Endothelial cell of umbilical vein (primary cell): ENCODE measurements around the gene TMEM47. TPM values are rescaled to one million over a fixed set of nuclear protein-coding genes. Genes with fewer than 3 reads are reported as not detected.

Experiments
- BruUV-seq: library from RNA; stranded (reverse); fragments of 400-500 nt; replicated peaks from 2 replicates; lab custom pipeline; 2021; lab: Mats Ljungman, UMichigan
- CTCF ChIA-PET: fragments of 300-600, 350-600 bp; sonication (Branson Sonifier 250); formaldehyde crosslinking; loops from one replicate; lab custom pipeline; 2021; ENCODE audit warnings: antibody characterized with exemption, inconsistent platforms; lab: Charles Lee
- POLR2A ChIA-PET: fragments of 300-600, 350-600 bp; sonication (Branson Sonifier 250); formaldehyde crosslinking; loops from one replicate; lab custom pipeline; 2021; ENCODE audit warnings: antibody characterized with exemption, inconsistent platforms; lab: Charles Lee
- DNase-seq: peaks from one replicate; pipeline ENCODE4 v3.0.0-alpha.2; 2011; ENCODE audit warnings: low read depth, low spot score
- FAIRE-seq: peaks from 2 replicates; lab custom pipeline; 2011; peaks lifted over from hg19 to GRCh38; lab: Jason Lieb, UNC
- H2AFZ ChIP-seq: 2 replicates; pipeline ENCODE4 v1.6.0; 2012; ENCODE audit warnings: low read depth, low read length, control low read depth, inconsistent platforms
- H3K27ac ChIP-seq: 2 replicates; pipeline ENCODE4 v1.5.1; 2011; ENCODE audit warnings: low read depth, mild to moderate bottlenecking, control low read depth, low read length, moderate library complexity; ENCODE audit not compliant: insufficient read depth
- H3K27me3 ChIP-seq, 2 experiments: 2 replicates each; pipeline versions ENCODE4 v1.6.0 to v1.6.1; 2011; ENCODE audit warnings: low read length in 2 of 2, mixed read lengths in 1 of 2; ENCODE audit not compliant: control insufficient read depth in 2 of 2, insufficient read depth in 2 of 2
- H3K36me3 ChIP-seq, 2 experiments: 2 replicates in 1 of 2; 3 replicates in 1 of 2; pipeline ENCODE4 v1.5.1; 2011; ENCODE audit warnings: low read length in 2 of 2, mild to moderate bottlenecking in 1 of 2, moderate library complexity in 1 of 2; ENCODE audit not compliant: control insufficient read depth in 2 of 2, insufficient read depth in 2 of 2; ENCODE audit errors: extremely low read depth in 1 of 2
- H3K4me1 ChIP-seq: 3 replicates; pipeline ENCODE4 v1.5.1; 2011; ENCODE audit warnings: mild to moderate bottlenecking, low read length; ENCODE audit not compliant: control insufficient read depth, insufficient read depth; ENCODE audit errors: extremely low read depth
- H3K4me2 ChIP-seq: 2 replicates; pipeline ENCODE4 v1.6.1; 2011; ENCODE audit warnings: low read length, control low read depth, mixed read lengths; ENCODE audit not compliant: insufficient read depth
- H3K4me3 ChIP-seq, 3 experiments: fragments of 200-600 bp in 1 of 3; sonication (generic), shearing (Covaris generic) in 1 of 3; replicated peaks in 1 of 3; 2 replicates each; pipeline ENCODE4 v1.5.1; 2011 to 2016; ENCODE audit warnings: control low read depth in 3 of 3, low read length in 3 of 3, mild to moderate bottlenecking in 2 of 3, inconsistent platforms in 1 of 3, low read depth in 1 of 3, moderate library complexity in 1 of 3; ENCODE audit not compliant: insufficient read depth in 1 of 3
- H3K79me2 ChIP-seq: 2 replicates; pipeline ENCODE4 v1.6.0; 2012; ENCODE audit warnings: low read length, inconsistent platforms; ENCODE audit not compliant: control insufficient read depth, insufficient read depth
- H3K9ac ChIP-seq: replicated peaks from 2 replicates; pipeline ENCODE3; 2011; ENCODE audit warnings: low read length, control low read depth; ENCODE audit not compliant: insufficient read depth; ENCODE audit errors: extremely low read depth
- H3K9me1 ChIP-seq: replicated peaks from 3 replicates; pipeline ENCODE4 v1.6.0; 2011; ENCODE audit warnings: mild to moderate bottlenecking, low read length; ENCODE audit not compliant: control insufficient read depth, insufficient read depth; ENCODE audit errors: extremely low read depth
- H3K9me3 ChIP-seq: replicated peaks from 2 replicates; pipeline ENCODE4 v1.5.1; 2012; ENCODE audit warnings: low read length, inconsistent platforms; ENCODE audit not compliant: control insufficient read depth, insufficient read depth
- H4K20me1 ChIP-seq: replicated peaks from 2 replicates; pipeline ENCODE3; 2011; ENCODE audit warnings: mild to moderate bottlenecking, low read length; ENCODE audit not compliant: control insufficient read depth, insufficient read depth; ENCODE audit errors: extremely low read depth
- EZH2 ChIP-seq: IDR thresholded peaks from 2 replicates; pipeline ENCODE4 v1.6.1; 2012; ENCODE audit warnings: borderline replicate concordance, low read depth, mild to moderate bottlenecking, moderate library complexity, low read length, inconsistent platforms; ENCODE audit not compliant: severe bottlenecking
- FOS ChIP-seq: IDR thresholded peaks from 2 replicates; pipeline ENCODE4 v1.6.1; 2011; ENCODE audit warnings: mild to moderate bottlenecking, low read length, moderate library complexity, borderline replicate concordance; ENCODE audit not compliant: insufficient read depth
- JUN ChIP-seq: IDR thresholded peaks from 2 replicates; pipeline ENCODE4 v1.6.1; 2011; ENCODE audit warnings: borderline replicate concordance, low read depth; ENCODE audit not compliant: insufficient read length, insufficient read depth
- MYC ChIP-seq: IDR thresholded peaks from one replicate; pipeline ENCODE4 v1.6.1; 2011; ENCODE audit warnings: mild to moderate bottlenecking, low read depth, low read length
- POLR2A ChIP-seq: IDR thresholded peaks from 2 replicates; pipeline ENCODE4 v1.6.1; 2012; ENCODE audit warnings: low read depth, mild to moderate bottlenecking, control low read depth, low read length
- POLR2AphosphoS5 ChIP-seq: IDR thresholded peaks from 2 replicates; pipeline ENCODE4 v1.6.1; 2012; ENCODE audit warnings: low read depth, mild to moderate bottlenecking, control low read depth, low read length, moderate library complexity; ENCODE audit not compliant: insufficient read depth
- dilution Hi-C: fragments of 300-500 bp; cut with MboI; formaldehyde crosslinking; loops from one replicate; pipeline ENCODE4 v1.15.0; 2019; ENCODE audit warnings: low sequenced_read_pairs; ENCODE audit not compliant: extremely low pct_ligation_motif_present
- intact Hi-C: fragments of 100-400 bp; cut with micrococcal nuclease; formaldehyde crosslinking; loops from one replicate; pipeline ENCODE4 v1.10.0; 2022
- polyA plus RNA-seq, 4 experiments: library from polyadenylated mRNA; depleted of rRNA in 3 of 4; stranded (reverse) in 3 of 4; unstranded in 1 of 4; fragments of >200 nt; gene quantifications; 2 replicates each; pipeline versions ENCODE4 v1.2.1 to v1.2.3, GENCODE V29; 2011 to 2012; ENCODE audit warnings: missing spikeins in 1 of 4
- total RNA-seq: library from RNA; stranded (reverse); gene quantifications from 2 replicates; pipeline ENCODE4 v1.2.3, GENCODE V29; 2021
- TF ChIP-seq, protein P1 (sequence below): IDR thresholded peaks from 2 replicates; pipeline ENCODE4 v1.6.1; 2011; ENCODE audit not compliant: insufficient read depth, insufficient read length
- TF ChIP-seq, protein P2 (sequence below), 2 donors: IDR thresholded peaks; 1 replicate in 1 of 2; 2 replicates in 1 of 2; pipeline ENCODE4 v1.5.1; 2011; ENCODE audit warnings: low read length in 2 of 2, mild to moderate bottlenecking in 2 of 2, moderate library complexity in 2 of 2, control low read depth in 1 of 2, inconsistent platforms in 1 of 2, low read depth in 1 of 2; ENCODE audit not compliant: insufficient read depth in 1 of 2; ENCODE audit errors: extremely low read depth in 1 of 2

TMEM47 gene
- total and polyA plus RNA-seq, 2 donors (not counting 3 experiments of a cell fraction or from before 2014, with no cell fraction given): 18.5 to 22.2 TPM

DNA sequence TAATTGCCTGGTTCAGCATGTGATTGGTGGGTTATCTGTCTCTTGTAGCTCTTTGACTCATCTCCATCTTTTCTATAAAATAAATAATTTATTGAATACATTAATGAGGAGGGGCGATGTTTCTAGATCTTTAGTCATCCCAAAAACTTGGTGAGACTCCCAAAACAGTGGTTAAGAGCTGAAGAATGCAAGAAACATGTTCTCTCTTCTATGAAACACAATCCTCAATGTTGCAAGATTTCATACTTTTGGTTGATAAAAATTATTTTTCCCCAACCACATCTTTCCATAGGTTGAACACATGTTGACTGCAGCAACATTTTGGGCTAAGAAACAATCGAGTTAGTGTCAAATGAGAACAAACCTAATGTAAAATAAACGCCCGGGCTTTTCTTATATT lies 1.2 kb upstream of the TMEM47 start:
- ChIA-PET CTCF (interaction anchor here (1.0 to 1.9 kb wide), 3 partner anchors 20 to 136 kb away, joined by 3 to 11 read pairs (median 6); no protein-coding TSS in a partner anchor), POLR2A (no interaction called here)
- BruUV-seq: no TSS peak
- H3K9me1 ChIP-seq: no peaks in the 10 kb centered on the region
- H3K36me3 ChIP-seq: no peaks in the 10 kb centered on the region
- no peaks in the 10 kb centered on the region for H4K20me1 ChIP-seq
- FAIRE-seq (no peak), DNase-seq (no peak)
- intact Hi-C loops: loop anchor here (5.0 to 10.0 kb wide), 3 partner anchors 154 to 299 kb away; no protein-coding TSS in a partner anchor
- no peak overlapping the region for H3K4me2 ChIP-seq
- TF ChIP-seq POLR2A: no peak
- TF ChIP-seq FOS: no peak
- TF ChIP-seq, protein P1, sequence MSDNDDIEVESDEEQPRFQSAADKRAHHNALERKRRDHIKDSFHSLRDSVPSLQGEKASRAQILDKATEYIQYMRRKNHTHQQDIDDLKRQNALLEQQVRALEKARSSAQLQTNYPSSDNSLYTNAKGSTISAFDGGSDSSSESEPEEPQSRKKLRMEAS: no peak
- TF ChIP-seq, protein P2, sequence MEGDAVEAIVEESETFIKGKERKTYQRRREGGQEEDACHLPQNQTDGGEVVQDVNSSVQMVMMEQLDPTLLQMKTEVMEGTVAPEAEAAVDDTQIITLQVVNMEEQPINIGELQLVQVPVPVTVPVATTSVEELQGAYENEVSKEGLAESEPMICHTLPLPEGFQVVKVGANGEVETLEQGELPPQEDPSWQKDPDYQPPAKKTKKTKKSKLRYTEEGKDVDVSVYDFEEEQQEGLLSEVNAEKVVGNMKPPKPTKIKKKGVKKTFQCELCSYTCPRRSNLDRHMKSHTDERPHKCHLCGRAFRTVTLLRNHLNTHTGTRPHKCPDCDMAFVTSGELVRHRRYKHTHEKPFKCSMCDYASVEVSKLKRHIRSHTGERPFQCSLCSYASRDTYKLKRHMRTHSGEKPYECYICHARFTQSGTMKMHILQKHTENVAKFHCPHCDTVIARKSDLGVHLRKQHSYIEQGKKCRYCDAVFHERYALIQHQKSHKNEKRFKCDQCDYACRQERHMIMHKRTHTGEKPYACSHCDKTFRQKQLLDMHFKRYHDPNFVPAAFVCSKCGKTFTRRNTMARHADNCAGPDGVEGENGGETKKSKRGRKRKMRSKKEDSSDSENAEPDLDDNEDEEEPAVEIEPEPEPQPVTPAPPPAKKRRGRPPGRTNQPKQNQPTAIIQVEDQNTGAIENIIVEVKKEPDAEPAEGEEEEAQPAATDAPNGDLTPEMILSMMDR (IDR thresholded peaks at IDR 0.05; ENCODE audit: extremely low read depth in 1 of 2, insufficient read depth in 1 of 2, low read depth in 1 of 2, low read length in 2 of 2): no peak
- no peak overlapping the region for H2AFZ ChIP-seq
- no peak overlapping the region for H3K9ac ChIP-seq
- no peak overlapping the region for H3K27ac ChIP-seq
- H3K79me2 ChIP-seq: peaks cover 34% of the 10 kb centered on the region
- H3K4me1 ChIP-seq: peaks cover 7% of the 10 kb centered on the region
- no peaks in the 10 kb centered on the region for H3K27me3 ChIP-seq
- no peak overlapping the region for H3K4me3 ChIP-seq
- H3K9me3 ChIP-seq: no peaks in the 10 kb centered on the region
- dilution Hi-C loops: no loop called here

DNA sequence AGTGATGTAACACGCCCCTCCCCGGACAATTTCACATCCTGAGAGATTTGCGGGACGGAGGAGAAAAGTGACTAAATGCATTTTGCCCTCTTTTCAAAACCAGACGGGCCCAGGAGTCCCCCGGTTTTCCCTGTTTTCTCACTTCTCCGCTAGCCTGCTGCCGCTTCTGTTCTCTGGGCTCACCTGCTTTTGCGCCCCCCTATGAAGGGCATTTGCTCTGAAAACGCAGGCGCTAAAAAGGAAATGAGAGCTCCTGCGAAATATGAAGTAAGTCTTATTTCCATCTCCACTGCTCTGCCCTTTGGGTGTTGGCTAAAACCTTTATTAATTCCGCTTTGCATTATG lies 613 bp upstream of the TMEM47 start:
- peak overlapping the region; percentile 86 for H2AFZ ChIP-seq
- POLR2A ChIA-PET: no interaction called here

More for the DNA sequence above, 613 bp upstream of the TMEM47 start:
- Histone ChIP-seq H3K79me2 (peaks cover 40% of the 10 kb centered on the region), H3K4me1 (peaks cover 11% of the 10 kb centered on the region), H3K36me3 (no peaks in the 10 kb centered on the region), H3K4me2 (peak overlapping the region; percentile 87), H3K9me1 (no peaks in the 10 kb centered on the region), H3K9me3 (no peaks in the 10 kb centered on the region), H3K9ac (peak overlapping the region; percentile 51), H3K4me3 (peak overlapping the region; percentile 38 to 95 (median 74)), H4K20me1 (no peaks in the 10 kb centered on the region), H3K27ac (no peak overlapping the region), H3K27me3 (no peaks in the 10 kb centered on the region)
- TF ChIP-seq, protein P1: no peak
- TF ChIP-seq POLR2A (no peak), MYC (no peak), EZH2 (no peak), POLR2AphosphoS5 (no peak), FOS (no peak), JUN (no peak)
- TF ChIP-seq, protein P2 (IDR thresholded peaks at IDR 0.05; ENCODE audit: extremely low read depth in 1 of 2, insufficient read depth in 1 of 2, low read depth in 1 of 2, low read length in 2 of 2): no peak
- no TSS peak for BruUV-seq
- FAIRE-seq (no peak), DNase-seq (no peak)
- intact Hi-C loops (loop anchor here (5.0 to 10.0 kb wide), 3 partner anchors 153 to 300 kb away; no protein-coding TSS in a partner anchor), dilution Hi-C loops (no loop called here)
- CTCF ChIA-PET: interaction anchor here (0.7 to 1.9 kb wide), 4 partner anchors 20 to 292 kb away, joined by 3 to 11 read pairs (median 4); no protein-coding TSS in a partner anchor
